Activated T-cell treated with anti-CD3 and anti-CD28 coated beads, Interleukin-2, amount 50 U/mL, for 72 hours (primary cell): Measurements from ENCODE around the gene ARHGAP10. TPM values are rescaled to one million over a fixed set of nuclear protein-coding genes. Genes with fewer than 3 reads are reported as not detected.

Experiments
- ATAC-seq, 2 donors: fragments of 150-1000 bp; cut with Tn5 transposase; replicated peaks in 1 of 2; 2 replicates each; pipeline ENCODE4 v1.10.0; 2021; ENCODE audit warnings: moderate library complexity in 2 of 2, mild to moderate bottlenecking in 1 of 2
- DNase-seq, 2 donors: peaks; one replicate each; pipeline ENCODE4 v3.0.0; 2021 to 2022; ENCODE audit warnings: mixed read lengths in 1 of 2
- H3K27ac Mint-ChIP-seq: one replicate; pipeline ENCODE4 v1.8.0; 2022; ENCODE audit warnings: mild to moderate bottlenecking, moderate library complexity, mixed read lengths
- H3K27me3 Mint-ChIP-seq: one replicate; pipeline ENCODE4 v1.8.0; 2022; ENCODE audit warnings: low read depth, mixed read lengths
- H3K36me3 Mint-ChIP-seq, 2 donors: one replicate each; pipeline ENCODE4 v1.8.0; 2022; ENCODE audit warnings: mixed read lengths in 2 of 2, mild to moderate bottlenecking in 1 of 2; ENCODE audit not compliant: insufficient read depth in 2 of 2
- H3K4me1 Mint-ChIP-seq: one replicate; pipeline ENCODE4 v1.8.0; 2022; ENCODE audit warnings: low read depth, mixed read lengths
- H3K4me3 Mint-ChIP-seq, 2 donors: one replicate each; pipeline ENCODE4 v1.8.0; 2022; ENCODE audit warnings: mild to moderate bottlenecking in 2 of 2, mixed read lengths in 2 of 2, moderate library complexity in 2 of 2
- H3K9me3 Mint-ChIP-seq, 2 donors: one replicate each; pipeline ENCODE4 v1.8.0; 2022; ENCODE audit warnings: mixed read lengths in 2 of 2
- total RNA-seq, 2 donors: library from RNA; stranded (reverse); gene quantifications; one replicate each; pipeline ENCODE4 v1.2.3, GENCODE V29; 2022

Gene ARHGAP10, protein sequence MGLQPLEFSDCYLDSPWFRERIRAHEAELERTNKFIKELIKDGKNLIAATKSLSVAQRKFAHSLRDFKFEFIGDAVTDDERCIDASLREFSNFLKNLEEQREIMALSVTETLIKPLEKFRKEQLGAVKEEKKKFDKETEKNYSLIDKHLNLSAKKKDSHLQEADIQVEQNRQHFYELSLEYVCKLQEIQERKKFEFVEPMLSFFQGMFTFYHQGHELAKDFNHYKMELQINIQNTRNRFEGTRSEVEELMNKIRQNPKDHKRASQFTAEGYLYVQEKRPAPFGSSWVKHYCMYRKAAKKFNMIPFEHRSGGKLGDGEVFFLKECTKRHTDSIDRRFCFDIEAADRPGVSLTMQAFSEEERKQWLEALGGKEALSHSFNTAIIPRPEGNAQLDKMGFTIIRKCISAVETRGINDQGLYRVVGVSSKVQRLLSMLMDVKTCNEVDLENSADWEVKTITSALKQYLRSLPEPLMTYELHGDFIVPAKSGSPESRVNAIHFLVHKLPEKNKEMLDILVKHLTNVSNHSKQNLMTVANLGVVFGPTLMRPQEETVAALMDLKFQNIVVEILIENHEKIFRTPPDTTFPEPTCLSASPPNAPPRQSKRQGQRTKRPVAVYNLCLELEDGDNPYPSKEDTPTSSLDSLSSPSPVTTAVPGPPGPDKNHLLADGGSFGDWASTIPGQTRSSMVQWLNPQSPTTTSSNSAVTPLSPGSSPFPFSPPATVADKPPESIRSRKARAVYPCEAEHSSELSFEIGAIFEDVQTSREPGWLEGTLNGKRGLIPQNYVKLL
- 10 to 100 TPM in 1 of 2 donors, 1 to 10 TPM in 1; 9.3 to 12.4 TPM for total RNA-seq

DNA sequence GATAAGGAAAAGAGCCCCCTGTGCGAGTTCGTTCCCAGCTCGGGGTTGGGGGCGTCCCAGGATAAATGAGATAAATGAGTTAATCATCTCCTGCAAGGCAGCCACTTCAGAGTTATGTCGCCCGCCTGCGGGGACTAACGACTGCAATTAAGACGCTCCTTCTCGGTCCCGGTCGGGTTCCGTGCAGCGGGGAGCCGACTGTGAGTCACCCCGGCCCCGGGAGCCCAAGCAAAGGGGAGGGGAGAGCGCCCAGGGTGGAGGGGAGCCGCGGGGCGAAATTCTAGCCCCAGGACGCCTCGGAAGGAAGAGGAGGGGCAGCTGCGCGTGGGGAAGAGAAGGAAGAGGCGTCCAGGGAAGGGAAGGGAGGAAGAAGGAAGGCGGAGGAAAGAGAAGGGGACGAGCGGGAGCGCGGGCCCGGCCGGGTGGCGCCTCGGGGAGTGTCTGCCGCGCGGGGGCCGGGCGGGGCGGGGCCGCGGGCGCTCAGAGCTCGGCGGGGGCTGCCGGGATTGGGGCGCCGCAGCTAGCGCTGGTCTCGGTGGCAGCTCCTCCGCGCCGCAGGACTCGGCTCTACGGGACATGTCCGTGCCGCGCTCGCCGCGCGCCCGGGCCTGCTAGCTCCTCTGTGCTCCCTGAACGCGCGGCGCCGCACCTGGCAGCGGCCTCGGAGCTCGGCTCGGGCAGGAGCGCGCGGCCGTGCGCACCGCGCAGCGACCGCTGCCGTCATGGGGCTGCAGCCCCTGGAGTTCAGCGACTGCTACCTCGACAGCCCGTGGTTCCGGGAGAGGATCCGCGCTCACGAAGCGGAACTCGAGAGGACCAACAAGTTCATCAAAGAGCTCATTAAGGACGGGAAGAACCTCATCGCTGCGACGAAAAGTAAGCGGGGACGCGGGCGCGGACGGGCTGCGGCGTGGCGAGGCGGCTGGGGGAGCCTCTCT lies at the start of gene ARHGAP10:
Gene ARHGAP10 (plus strand): TSS at position 509 of the 938 bp plus-strand sequence. CDS start 214 bp downstream, at position 723.
- Mint-ChIP-seq H3K9me3 (no peaks in the 10 kb centered on the region), H3K27ac (peak within 1 kb of the TSS; percentile 84), H3K27me3 (peaks cover 38% of the 10 kb centered on the region), H3K4me1 (peaks cover 54% of the 10 kb centered on the region), H3K36me3 (peaks cover 3 to 4% of the 10 kb centered on the region in 2 donors), H3K4me3 (peak within 1 kb of the TSS; percentile 95 to 98)
- ATAC-seq (peak; percentile 83 to 87), DNase-seq (peak; percentile 75 to 81)

GRCh38 chr4:147682755-147683154 lies 49.1 kb upstream of the ARHGAP10 start:
- no peaks in the 10 kb centered on the region for H3K9me3 Mint-ChIP-seq
- H3K4me1 Mint-ChIP-seq: peaks cover 22% of the 10 kb centered on the region
- H3K36me3 Mint-ChIP-seq: peaks cover 4 to 5% of the 10 kb centered on the region in 2 donors
- no peak for ATAC-seq
- peak overlapping the region; percentile 89 for H3K27ac Mint-ChIP-seq
- DNase-seq: no peak
- peaks cover 15% of the 10 kb centered on the region for H3K27me3 Mint-ChIP-seq
- peak overlapping the region; percentile 88 to 93 for H3K4me3 Mint-ChIP-seq

- Mint-ChIP-seq H3K4me1 (peaks cover 22% of the 10 kb centered on the region), H3K9me3 (no peaks in the 10 kb centered on the region), H3K27me3 (peaks cover 15% of the 10 kb centered on the region), H3K4me3 (peak overlapping the region; percentile 88 to 93), H3K27ac (peak overlapping the region; percentile 89), H3K36me3 (peaks cover 4 to 5% of the 10 kb centered on the region in 2 donors)
- DNase-seq (peak; percentile 11 to 23), ATAC-seq (no peak)
Measured at GRCh38 chr4:147683188-147683591, 48.7 kb upstream of the ARHGAP10 start.

GRCh38 chr4:147683717-147684700 lies 47.9 kb upstream of the ARHGAP10 start, which contains the start of gene PRMT9:
Gene PRMT9, minus strand, starts transcription at chr4:147684163. Its CDS starts 176 bp downstream, at chr4:147683987.
- peaks cover 15% of the 10 kb centered on the region for H3K27me3 Mint-ChIP-seq
- peaks cover 2 to 4% of the 10 kb centered on the region in 2 donors for H3K36me3 Mint-ChIP-seq
- peaks cover 30% of the 10 kb centered on the region for H3K4me1 Mint-ChIP-seq
- peak within 1 kb of the TSS; percentile 88 to 93 for H3K4me3 Mint-ChIP-seq
- DNase-seq: peak; percentile 90 to 94
- H3K27ac Mint-ChIP-seq: peak within 1 kb of the TSS; percentile 89
- ATAC-seq: peak; percentile 100
- no peaks in the 10 kb centered on the region for H3K9me3 Mint-ChIP-seq

DNA sequence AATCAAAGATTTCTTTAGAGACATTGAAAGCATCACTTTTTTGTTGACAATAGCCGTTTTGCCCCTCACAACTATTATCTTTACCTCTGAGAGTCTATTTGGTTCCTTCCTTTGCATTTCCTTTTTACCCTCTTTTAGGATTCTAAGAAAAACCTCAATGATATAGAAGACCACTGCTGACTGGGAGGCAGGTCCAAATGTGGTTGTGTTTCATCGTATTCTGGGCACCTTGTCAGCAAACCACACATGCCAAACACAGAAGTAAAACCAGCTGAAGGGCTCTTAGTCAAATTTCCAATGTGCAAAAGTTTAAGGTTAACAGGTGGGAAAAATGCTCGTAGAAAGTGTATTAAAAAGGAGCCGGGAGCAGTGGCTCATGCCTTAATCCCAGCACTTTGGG lies 42.8 kb upstream of the ARHGAP10 start:
- H3K9me3 Mint-ChIP-seq: no peaks in the 10 kb centered on the region
- H3K27ac Mint-ChIP-seq: peak overlapping the region; percentile 77
- H3K4me1 Mint-ChIP-seq: peaks cover 9% of the 10 kb centered on the region
- DNase-seq (peak in 1 of 2 donors; percentile 16), ATAC-seq (peak; percentile 32 to 44)
- H3K27me3 Mint-ChIP-seq: peaks cover 26% of the 10 kb centered on the region
- peak overlapping the region in 1 of 2 donors; percentile 33 for H3K4me3 Mint-ChIP-seq
- H3K36me3 Mint-ChIP-seq: no peaks in the 10 kb centered on the region

DNA sequence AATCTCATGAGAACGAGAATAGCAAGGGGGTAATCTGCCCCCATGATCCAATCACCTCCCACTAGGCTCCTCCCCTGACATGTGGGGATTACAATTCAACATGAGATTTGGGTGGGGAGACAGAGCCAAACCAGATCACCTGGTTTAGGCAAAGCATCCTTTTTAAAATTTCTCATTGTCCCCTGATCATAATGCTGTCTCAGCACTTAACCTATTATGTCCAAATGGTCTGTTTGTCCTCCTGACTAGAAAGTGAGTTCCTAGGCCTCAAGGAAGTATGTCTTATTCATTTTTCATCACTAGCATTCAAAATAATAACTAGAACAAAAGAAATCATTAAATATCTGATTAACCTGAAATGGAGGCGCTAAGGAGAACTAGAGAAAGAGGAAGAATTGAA lies 40.1 kb upstream of the ARHGAP10 start:
- H3K27me3 Mint-ChIP-seq: peaks cover 22% of the 10 kb centered on the region
- DNase-seq (no peak), ATAC-seq (no peak)
- H3K9me3 Mint-ChIP-seq: no peaks in the 10 kb centered on the region
- no peaks in the 10 kb centered on the region for H3K36me3 Mint-ChIP-seq
- H3K4me3 Mint-ChIP-seq: no peak overlapping the region
- H3K27ac Mint-ChIP-seq: no peak overlapping the region
- peaks cover 9% of the 10 kb centered on the region for H3K4me1 Mint-ChIP-seq

- H3K9me3 Mint-ChIP-seq: no peaks in the 10 kb centered on the region
- ATAC-seq (no peak), DNase-seq (no peak)
- H3K27me3 Mint-ChIP-seq: peaks cover 29% of the 10 kb centered on the region
- peaks cover 9% of the 10 kb centered on the region for H3K4me1 Mint-ChIP-seq
- no peak overlapping the region for H3K4me3 Mint-ChIP-seq
- H3K27ac Mint-ChIP-seq: no peak overlapping the region
- no peaks in the 10 kb centered on the region for H3K36me3 Mint-ChIP-seq
Measured at GRCh38 chr4:147693218-147693617, 38.7 kb upstream of the ARHGAP10 start.

DNA sequence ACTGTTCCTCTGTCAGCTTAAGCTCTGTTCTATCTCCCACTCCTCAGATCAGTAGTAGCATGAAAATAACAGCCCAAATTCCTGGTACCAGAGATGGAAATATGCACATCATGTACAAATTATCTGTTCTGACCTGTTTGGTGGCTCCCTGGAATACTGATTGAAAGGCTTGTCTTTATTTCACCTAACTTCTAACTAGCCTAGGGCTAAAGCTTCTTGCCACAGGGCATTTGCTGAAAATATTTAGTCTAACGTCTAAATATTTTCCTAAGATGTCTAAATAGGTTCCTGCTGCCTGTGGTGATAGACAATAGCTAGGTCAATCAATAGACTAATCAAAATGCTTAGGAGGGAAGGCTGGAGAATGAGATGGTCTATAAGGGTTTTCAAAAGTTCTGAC lies 35.0 kb upstream of the ARHGAP10 start:
- Mint-ChIP-seq H3K4me3 (no peak overlapping the region), H3K36me3 (no peaks in the 10 kb centered on the region), H3K27ac (no peak overlapping the region), H3K9me3 (no peaks in the 10 kb centered on the region), H3K27me3 (peaks cover 33% of the 10 kb centered on the region), H3K4me1 (no peaks in the 10 kb centered on the region)
- ATAC-seq (no peak), DNase-seq (no peak)

GRCh38 chr4:147704846-147705245 lies 27.0 kb upstream of the ARHGAP10 start:
- no peaks in the 10 kb centered on the region for H3K4me1 Mint-ChIP-seq
- H3K36me3 Mint-ChIP-seq: no peaks in the 10 kb centered on the region
- no peak overlapping the region for H3K27ac Mint-ChIP-seq
- DNase-seq: no peak
- ATAC-seq: no peak
- H3K27me3 Mint-ChIP-seq: peaks cover 7% of the 10 kb centered on the region
- no peaks in the 10 kb centered on the region for H3K9me3 Mint-ChIP-seq
- no peak overlapping the region for H3K4me3 Mint-ChIP-seq

GRCh38 chr4:147707892-147708672 lies 23.8 kb upstream of the ARHGAP10 start:
- Mint-ChIP-seq H3K36me3 (no peaks in the 10 kb centered on the region), H3K4me1 (no peaks in the 10 kb centered on the region), H3K27me3 (no peaks in the 10 kb centered on the region), H3K27ac (no peak overlapping the region), H3K4me3 (no peak overlapping the region), H3K9me3 (no peaks in the 10 kb centered on the region)
- ATAC-seq (peak; percentile 32 to 60), DNase-seq (peak; percentile 40 to 44)

- H3K27ac Mint-ChIP-seq: no peak overlapping the region
- DNase-seq: no peak
Measured at GRCh38 chr4:147709999-147710398, 21.9 kb upstream of the ARHGAP10 start.

More at GRCh38 chr4:147709999-147710398, 21.9 kb upstream of the ARHGAP10 start:
- no peaks in the 10 kb centered on the region for H3K9me3 Mint-ChIP-seq
- H3K4me1 Mint-ChIP-seq: no peaks in the 10 kb centered on the region
- H3K36me3 Mint-ChIP-seq: no peaks in the 10 kb centered on the region
- no peaks in the 10 kb centered on the region for H3K27me3 Mint-ChIP-seq
- ATAC-seq: no peak
- H3K4me3 Mint-ChIP-seq: no peak overlapping the region
